ENCODE results near the gene RUFY1. TPM values are rescaled to one million over a fixed set of nuclear protein-coding genes. Genes with fewer than 3 reads are reported as not detected.
"Not testable (repeated sequence)": the region's sequence is repeated elsewhere in the genome, so short reads cannot be mapped to it uniquely, and the experiment has no call there.

The RUFY1 gene
- total and polyA plus RNA-seq, 2 experiments from 2014 or later: 38.6 to 42.3 TPM

DNA sequence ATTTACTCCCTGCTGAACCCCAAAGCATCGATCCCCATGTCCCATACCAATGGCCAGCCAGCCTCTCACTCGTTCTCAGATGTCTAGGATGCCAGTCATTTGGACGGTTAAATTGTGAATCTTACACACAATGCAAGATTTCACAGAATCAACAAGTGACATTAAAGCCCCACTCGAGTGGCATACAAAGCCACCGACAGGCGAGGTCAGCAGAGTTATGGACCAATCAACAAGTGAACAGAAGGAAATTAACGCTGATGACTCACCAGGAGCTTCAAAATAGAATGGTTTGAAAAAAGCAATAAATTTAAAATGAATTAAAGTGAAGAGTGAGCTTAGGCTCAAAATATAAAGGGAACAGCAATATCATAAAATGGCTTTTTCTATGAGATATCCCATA is 8.2 kb upstream of the RUFY1 start:
- no peak for TF ChIP-seq EZH2 (IDR thresholded peaks at IDR 0.05; ENCODE audit: borderline replicate concordance)
- no peak for TF ChIP-seq EZH2phosphoT487 (IDR thresholded peaks at IDR 0.05; ENCODE audit: low read depth, severe bottlenecking, unreplicated experiment)
- TF ChIP-seq, protein P1, sequence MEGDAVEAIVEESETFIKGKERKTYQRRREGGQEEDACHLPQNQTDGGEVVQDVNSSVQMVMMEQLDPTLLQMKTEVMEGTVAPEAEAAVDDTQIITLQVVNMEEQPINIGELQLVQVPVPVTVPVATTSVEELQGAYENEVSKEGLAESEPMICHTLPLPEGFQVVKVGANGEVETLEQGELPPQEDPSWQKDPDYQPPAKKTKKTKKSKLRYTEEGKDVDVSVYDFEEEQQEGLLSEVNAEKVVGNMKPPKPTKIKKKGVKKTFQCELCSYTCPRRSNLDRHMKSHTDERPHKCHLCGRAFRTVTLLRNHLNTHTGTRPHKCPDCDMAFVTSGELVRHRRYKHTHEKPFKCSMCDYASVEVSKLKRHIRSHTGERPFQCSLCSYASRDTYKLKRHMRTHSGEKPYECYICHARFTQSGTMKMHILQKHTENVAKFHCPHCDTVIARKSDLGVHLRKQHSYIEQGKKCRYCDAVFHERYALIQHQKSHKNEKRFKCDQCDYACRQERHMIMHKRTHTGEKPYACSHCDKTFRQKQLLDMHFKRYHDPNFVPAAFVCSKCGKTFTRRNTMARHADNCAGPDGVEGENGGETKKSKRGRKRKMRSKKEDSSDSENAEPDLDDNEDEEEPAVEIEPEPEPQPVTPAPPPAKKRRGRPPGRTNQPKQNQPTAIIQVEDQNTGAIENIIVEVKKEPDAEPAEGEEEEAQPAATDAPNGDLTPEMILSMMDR (IDR thresholded peaks at IDR 0.05; ENCODE audit: poor library complexity): no peak
- no peak for DNase-seq (ENCODE audit: low spot score)
- no peaks in the 10 kb centered on the region for H3K27me3 ChIP-seq
- H3K36me3 ChIP-seq (replicated peaks; ENCODE audit: insufficient read depth, low read depth): no peaks in the 10 kb centered on the region
- H3K4me1 ChIP-seq (ENCODE audit: insufficient read depth): no peaks in the 10 kb centered on the region
- no peak overlapping the region for H3K27ac ChIP-seq
- no peak overlapping the region for H3K4me3 ChIP-seq
- no peak overlapping the region for H3K4me2 ChIP-seq
- WGBS (ENCODE audit: low lambda C conversion rate, missing lambda C conversion rate): 92% methylated on average over 7 of the region's 7 CpGs
- H3K79me2 ChIP-seq: no peaks in the 10 kb centered on the region
- H3K9me2 ChIP-seq (replicated peaks; ENCODE audit: insufficient read depth): no peaks in the 10 kb centered on the region
- no peaks in the 10 kb centered on the region for H3K9me3 ChIP-seq (ENCODE audit: low read depth)
- H2AFZ ChIP-seq: no peak overlapping the region
- no peaks in the 10 kb centered on the region for H4K20me1 ChIP-seq (ENCODE audit: insufficient read depth, poor library complexity, severe bottlenecking)

DNA sequence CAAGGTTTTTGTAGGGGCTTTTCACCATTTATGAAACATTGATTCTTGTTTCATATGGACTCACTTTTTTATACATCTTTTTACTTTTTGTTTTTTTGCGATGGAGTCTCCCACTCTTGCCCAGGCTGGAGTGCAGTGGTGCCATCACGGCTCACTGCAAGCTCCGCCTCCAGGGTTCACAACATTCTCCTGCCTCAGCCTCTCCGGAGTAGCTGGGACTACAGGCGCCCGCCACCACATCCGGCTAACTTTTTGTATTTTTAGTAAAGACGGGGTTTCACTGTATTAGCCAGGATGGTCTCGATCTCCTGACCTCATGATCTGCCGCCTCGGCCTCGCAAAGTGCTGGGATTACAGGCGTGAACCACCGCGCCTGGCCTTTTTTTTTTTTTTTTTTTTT is 7.1 kb upstream of the RUFY1 start:
- 96% methylated on average over 15 of the region's 15 CpGs for WGBS (ENCODE audit: low lambda C conversion rate, missing lambda C conversion rate)

GRCh38 chr5:179553006-179553405 is 2.7 kb downstream of the RUFY1 start:
- peak overlapping the region; percentile 91 for H3K4me2 ChIP-seq
- no peaks in the 10 kb centered on the region for H3K9me2 ChIP-seq (replicated peaks; ENCODE audit: insufficient read depth)
- H3K4me3 ChIP-seq: no peak overlapping the region
- H2AFZ ChIP-seq: no peak overlapping the region
- H3K27me3 ChIP-seq: no peaks in the 10 kb centered on the region
- no peak overlapping the region for H3K27ac ChIP-seq
- no peak for DNase-seq (ENCODE audit: low spot score)
- TF ChIP-seq EZH2phosphoT487 (IDR thresholded peaks at IDR 0.05; ENCODE audit: low read depth, severe bottlenecking, unreplicated experiment) (no peak), EZH2 (IDR thresholded peaks at IDR 0.05; ENCODE audit: borderline replicate concordance) (no peak)
- TF ChIP-seq, protein P1 (IDR thresholded peaks at IDR 0.05; ENCODE audit: poor library complexity): no peak
- WGBS (ENCODE audit: low lambda C conversion rate, missing lambda C conversion rate): 96% methylated on average over 4 of the region's 4 CpGs
- H3K4me1 ChIP-seq (ENCODE audit: insufficient read depth): peaks cover 11% of the 10 kb centered on the region
- H3K79me2 ChIP-seq: peaks cover 70% of the 10 kb centered on the region
- H3K9me3 ChIP-seq (ENCODE audit: low read depth): no peaks in the 10 kb centered on the region
- no peaks in the 10 kb centered on the region for H3K36me3 ChIP-seq (replicated peaks; ENCODE audit: insufficient read depth, low read depth)
- peaks cover 9% of the 10 kb centered on the region for H4K20me1 ChIP-seq (ENCODE audit: insufficient read depth, poor library complexity, severe bottlenecking)

More for the DNA sequence above, 7.1 kb upstream of the RUFY1 start:
- not testable (repeated sequence) for H4K20me1 ChIP-seq (ENCODE audit: insufficient read depth, poor library complexity, severe bottlenecking); H3K27me3 ChIP-seq; H3K4me1 ChIP-seq (ENCODE audit: insufficient read depth); H2AFZ ChIP-seq; H3K4me2 ChIP-seq; H3K9me3 ChIP-seq (ENCODE audit: low read depth); DNase-seq (ENCODE audit: low spot score); H3K27ac ChIP-seq; H3K9me2 ChIP-seq (replicated peaks; ENCODE audit: insufficient read depth); H3K36me3 ChIP-seq (replicated peaks; ENCODE audit: insufficient read depth, low read depth); H3K79me2 ChIP-seq; H3K4me3 ChIP-seq

- no peak for TF ChIP-seq EZH2phosphoT487 (IDR thresholded peaks at IDR 0.05; ENCODE audit: low read depth, severe bottlenecking, unreplicated experiment)
- TF ChIP-seq, protein P1 (IDR thresholded peaks at IDR 0.05; ENCODE audit: poor library complexity): no peak
- no peak for TF ChIP-seq EZH2 (IDR thresholded peaks at IDR 0.05; ENCODE audit: borderline replicate concordance)
- Histone ChIP-seq H4K20me1 (ENCODE audit: insufficient read depth, poor library complexity, severe bottlenecking) (peaks cover 9% of the 10 kb centered on the region), H3K79me2 (peaks cover 77% of the 10 kb centered on the region), H3K4me3 (no peak overlapping the region), H3K27me3 (no peaks in the 10 kb centered on the region), H3K27ac (no peak overlapping the region), H3K4me2 (no peak overlapping the region), H3K9me2 (replicated peaks; ENCODE audit: insufficient read depth) (no peaks in the 10 kb centered on the region), H3K4me1 (ENCODE audit: insufficient read depth) (peaks cover 17% of the 10 kb centered on the region), H2AFZ (no peak overlapping the region), H3K36me3 (replicated peaks; ENCODE audit: insufficient read depth, low read depth) (no peaks in the 10 kb centered on the region), H3K9me3 (ENCODE audit: low read depth) (no peaks in the 10 kb centered on the region)
- DNase-seq (ENCODE audit: low spot score): peak; percentile 32
- 82% methylated on average over 7 of the region's 7 CpGs for WGBS (ENCODE audit: low lambda C conversion rate, missing lambda C conversion rate)
These were observed 3.5 kb downstream of the RUFY1 start for GRCh38 chr5:179553875-179554274.

All from hepatocyte (in vitro differentiated cells).